HUDEP-2 (cell line): Measurements from ENCODE around the gene NR2F2.

Source experiments
- DNase-seq, 76 experiments: peaks; one replicate each; lab custom pipeline; 2025; ENCODE audit not compliant: unreplicated experiment in 76 of 76; lab: John Stamatoyannopoulos, UW

The NR2F2 gene

DNA sequence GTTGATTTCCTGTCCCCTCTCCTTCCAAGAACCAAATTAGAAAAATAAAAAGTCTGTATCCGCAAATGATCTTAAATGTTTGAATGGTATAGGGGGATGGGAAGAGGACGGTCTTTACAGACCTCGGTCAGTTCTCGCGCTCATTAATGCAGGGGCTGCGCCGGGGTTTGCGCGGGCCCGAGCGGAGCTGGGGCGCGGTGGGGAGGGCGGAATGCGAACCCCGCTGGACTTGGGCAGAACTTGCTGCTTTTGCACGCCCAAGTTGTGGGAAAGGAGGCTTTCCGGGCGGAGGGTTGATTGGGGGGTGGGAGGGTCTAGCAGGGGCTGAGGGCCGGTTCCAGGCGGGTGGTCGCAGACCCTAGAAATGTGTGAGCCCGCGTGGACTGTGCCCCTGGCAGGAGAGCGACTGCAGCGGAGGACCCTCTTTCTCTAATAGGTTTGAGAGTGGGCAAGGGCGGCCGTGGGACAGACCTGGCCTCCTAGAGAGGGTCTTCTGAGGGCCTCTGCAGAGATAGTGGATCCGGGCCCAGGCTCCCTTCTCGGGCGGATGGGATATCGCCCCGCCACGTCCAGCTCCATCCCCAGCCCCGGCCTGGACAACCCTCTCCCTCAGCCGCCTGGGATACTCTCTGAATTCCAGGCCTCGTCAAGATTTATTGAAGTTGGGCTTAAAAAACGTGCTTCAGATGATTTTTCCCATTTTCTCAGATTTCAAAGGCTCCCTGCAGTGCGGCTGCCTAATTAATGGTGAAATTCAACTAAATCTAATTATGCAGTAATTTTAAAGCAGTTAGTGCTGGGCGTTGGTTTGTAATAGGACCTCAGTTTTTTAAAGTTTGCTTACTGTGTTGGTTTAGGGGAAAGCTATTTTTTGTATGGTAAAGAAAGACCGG is 11.3 kb downstream of the NR2F2 start:
- no peak for DNase-seq

DNA sequence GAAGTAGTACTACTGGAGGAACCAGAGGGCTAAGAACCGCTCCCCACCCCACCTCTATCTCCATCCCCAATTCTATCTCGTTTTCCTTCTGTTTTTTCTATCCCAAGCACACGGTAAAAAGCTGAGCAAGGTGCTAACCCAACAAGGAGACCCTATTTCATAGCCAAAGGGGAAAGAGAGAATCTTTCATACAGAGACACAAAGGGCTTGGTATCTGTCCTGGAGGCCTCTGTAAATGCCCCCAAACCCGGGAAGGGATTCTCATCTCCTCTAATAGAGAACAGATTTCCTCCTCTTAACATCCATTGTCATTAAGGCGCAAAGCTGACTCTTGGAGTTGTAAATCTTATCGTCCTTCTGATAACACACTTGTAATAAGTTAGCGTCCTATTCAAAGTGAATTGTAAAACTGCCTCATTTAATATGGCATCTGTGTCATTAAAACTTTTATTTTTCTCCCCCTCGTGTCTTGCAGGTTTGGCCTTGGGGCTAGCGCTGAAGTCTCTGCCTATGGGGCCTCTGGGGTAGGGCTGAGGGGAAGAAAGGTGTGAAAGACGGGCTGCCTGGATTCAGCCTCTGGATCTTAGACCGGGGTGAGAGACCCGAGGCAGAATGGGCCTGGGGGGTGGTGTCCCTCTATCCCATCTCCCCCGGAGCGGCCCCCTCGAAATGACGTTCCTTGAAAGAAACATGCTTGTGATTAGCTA is 12.1 kb downstream of the NR2F2 start:
- DNase-seq: no peak

DNA sequence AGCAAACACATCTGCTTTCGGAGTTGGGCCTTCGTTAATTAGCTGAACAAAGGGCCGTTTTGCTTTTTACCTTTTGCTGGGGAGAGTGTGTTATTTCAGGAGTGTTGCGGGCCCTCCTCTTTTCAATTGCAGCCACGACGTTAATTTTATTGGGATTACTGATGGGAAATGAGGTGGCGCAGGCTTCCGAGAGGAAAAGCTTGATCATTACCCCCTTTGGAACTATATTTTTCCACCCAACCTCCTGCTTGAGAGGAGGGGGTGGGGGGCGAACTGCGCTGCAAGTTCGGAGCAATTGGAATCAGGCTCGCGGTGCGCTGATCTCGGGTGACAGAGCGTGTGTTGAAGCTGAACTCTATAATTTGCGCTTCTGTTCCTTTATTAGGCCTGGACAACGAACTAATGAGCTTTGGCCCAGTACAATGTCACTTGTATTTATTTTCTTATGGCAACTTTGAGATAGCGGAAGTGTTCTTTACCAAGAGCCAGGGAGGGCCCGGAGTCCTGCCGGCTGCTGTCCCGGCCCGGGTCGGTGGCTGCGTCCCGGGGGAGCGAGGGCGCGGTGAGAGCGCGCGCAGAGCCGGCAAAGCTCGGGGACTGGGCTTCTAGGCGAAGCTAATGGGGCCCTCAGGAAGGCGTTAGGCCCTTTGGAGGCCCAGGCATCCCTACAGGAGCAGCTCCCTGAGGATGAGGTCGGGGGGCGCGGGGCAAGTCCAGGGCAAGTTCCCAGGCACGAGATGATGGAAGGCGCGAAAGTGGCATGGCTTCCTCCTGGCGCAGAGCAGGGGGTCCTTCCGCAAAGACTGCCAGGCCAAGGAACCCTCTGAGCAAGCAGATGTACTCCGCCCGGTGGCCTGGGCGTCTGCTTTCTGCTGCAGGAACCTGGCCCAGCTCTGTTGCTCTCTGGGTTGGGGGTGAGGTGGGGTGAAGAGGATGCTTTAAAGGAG is 12.9 kb downstream of the NR2F2 start:
- DNase-seq: no peak

DNA sequence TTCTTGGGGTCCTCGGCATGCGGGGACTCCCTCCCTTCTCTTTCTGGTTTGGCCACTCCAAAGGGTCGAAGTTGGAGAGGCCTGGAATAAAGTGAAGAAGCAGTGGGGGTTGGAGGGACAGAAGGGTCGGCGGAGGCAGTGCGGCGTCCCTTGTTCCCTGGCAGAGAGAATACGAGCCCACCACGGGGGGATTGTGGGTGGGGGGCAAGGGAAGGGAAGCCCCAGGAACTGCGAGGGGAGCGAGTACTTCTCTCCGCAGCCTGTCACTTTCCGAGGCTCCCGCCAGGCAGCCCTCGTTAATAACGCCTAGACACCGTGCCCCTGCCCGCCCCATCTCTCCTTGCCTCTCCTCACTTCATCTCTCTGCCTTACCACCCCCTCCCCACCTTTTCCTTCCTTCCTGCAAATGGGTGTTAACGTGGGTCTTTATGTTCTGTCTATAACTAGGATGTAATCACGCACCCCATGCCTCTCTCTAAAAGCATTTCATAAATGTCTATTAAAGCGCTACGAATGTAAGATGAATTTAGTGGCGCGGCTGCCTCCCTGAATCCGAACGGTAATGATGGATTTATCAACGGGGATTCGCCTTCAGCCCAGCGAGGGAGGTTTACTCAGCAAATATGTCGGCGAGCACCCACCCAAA is 13.7 kb downstream of the NR2F2 start:
- DNase-seq: no peak

DNA sequence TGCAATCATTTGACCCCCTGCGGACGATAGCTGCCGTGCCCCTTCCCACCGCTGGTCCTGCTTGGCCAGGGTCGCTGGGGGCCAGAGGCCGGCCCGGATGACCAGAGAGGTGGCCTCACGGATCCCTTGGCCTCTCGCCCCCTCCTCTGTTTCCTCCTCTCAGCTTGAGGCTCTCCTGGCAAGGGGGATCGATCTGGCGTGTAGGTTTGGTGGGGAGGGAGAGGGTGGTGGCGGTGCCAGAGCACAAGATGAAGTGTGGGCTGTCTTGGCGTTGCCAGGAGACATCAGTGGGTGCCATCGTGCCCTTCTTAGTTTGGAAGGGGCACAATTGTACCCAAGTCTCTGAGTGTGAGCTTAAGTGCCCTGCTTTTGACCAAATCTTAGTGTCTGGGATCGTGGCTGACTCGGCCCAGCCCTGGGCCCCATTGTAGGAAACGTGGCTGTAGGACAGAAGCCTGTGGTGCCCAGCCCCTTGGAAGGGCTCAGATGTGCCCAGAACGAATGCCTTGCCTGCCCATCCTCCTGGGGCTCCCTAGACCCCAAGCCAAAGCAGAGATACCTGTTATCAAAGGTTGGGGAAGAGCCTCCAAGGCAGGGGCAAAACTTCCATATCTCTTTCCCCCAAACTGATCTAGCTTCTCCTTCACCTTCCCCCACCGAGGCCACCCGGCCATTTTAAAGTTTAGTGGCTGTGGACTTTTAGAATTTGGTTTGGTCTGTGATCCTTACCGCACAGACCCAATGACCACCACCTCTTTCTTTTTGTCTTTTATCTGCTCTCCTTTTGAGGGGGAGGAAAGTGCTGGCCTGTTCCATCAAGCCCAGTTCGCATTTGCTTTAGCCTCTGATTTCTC is 14.4 kb downstream of the NR2F2 start:
- DNase-seq: no peak

DNA sequence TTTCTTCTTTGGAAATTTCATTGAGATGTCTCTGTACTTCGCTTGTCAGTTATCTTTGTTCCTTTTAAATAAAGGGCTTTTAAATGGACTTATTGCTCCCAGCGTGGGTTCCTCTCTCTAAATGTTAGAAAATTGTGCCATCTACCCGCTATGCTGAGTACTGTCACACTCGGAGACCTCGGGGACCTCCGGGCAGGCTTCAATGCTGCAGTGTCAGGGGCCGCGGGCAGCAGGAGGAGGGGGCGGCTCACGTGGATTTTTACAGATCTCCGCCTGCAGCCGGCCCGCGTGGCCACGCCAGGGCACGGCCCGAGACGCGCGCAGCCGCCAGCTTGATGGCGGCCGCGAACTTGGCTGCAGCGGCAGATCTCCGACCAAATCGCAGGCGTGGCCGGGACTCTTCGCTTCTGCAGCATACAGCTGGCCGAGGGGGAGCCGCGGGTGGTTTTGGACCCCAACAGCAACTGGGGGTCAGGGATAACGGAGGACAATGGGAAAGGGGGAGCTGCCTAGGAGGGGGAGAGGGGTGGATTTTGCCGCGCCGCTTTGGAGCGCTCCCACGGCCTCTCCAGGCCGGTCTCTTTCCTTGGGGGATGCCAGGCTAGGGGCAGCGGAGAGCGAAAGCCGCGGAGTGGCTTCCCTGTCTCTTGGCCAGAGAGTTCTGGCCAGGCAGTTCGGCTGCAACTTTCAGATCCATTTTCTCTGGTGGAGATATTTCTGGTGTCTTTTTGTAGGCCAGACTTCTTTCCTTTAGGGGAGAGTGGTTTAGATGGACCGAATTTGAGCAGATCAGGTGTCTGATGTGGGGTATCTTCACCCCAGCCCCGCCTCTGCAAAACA is 15.3 kb downstream of the NR2F2 start:
- DNase-seq: peak in 8 of 76 experiments; percentile 0 to 20 (median 7)

DNA sequence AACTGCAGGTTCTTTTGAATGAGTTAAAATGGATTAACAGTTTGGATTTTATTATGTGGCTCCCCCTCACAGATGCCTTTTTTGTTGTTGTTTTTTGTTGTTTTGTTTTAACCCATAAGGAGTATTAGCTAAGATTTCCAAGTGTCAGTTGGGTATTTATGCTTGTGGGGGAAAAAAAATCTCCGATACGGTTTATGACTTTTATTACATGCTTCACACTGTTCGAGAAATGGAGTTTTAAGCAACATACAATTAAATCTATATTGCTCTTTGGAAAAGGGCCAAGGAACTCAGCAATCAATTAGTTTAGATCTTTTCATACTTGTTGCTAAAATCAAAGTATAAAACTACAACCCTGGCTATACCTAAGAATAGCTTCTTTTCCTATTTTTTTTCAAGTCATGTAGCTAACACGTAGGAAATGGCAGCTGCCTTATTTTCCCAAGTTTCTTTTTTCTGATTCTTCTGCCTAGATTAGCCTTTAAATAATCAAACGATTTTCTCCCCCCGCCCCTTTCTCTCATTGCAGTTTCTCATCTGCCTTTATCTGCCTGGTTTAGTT is 16.0 kb downstream of the NR2F2 start:
- DNase-seq: no peak

DNA sequence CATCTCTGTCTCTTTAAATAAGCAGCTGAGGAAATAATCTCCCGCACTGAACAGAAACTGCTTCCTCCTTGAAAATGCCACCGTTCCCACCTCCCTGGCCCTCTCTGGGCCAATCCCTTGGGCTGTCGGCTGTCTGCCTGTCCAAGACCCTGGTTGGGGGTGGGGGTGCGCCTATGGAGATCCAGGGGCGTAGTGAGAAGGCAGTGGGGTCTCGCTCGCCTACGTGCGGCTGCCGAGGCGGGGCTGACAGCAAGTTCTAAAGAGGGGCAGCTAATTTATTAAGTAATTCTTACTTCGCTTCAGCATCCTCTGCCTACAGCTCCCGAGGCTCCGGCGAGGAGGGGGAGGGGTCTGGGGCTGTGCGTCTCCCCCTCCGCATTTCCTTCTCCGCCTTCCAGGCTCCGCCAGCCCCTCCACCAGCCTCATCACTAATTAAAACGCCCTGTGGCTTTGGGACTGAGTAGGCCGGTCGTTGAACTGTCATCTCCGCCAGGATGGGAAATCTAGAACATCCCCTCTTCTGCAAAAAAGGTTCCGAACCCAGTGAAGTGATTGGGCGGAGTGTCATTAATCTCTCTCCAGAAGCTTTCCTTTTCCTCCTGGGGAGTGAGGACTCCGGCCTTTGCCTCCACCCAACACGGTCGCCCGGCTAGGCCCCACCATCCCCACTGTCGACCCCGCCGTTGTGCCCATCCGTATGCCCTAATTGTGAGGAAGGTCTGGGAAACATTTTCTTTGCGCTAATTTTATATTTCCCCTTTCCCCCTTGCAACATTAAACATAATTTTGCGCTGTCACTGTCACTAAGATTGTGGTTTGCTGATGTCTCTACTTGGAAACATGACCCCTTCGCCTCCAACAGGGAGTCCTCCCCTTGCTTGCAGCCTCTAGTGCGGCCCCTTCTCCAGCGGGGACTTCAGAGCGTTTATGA is 16.9 kb downstream of the NR2F2 start:
- no peak for DNase-seq

DNA sequence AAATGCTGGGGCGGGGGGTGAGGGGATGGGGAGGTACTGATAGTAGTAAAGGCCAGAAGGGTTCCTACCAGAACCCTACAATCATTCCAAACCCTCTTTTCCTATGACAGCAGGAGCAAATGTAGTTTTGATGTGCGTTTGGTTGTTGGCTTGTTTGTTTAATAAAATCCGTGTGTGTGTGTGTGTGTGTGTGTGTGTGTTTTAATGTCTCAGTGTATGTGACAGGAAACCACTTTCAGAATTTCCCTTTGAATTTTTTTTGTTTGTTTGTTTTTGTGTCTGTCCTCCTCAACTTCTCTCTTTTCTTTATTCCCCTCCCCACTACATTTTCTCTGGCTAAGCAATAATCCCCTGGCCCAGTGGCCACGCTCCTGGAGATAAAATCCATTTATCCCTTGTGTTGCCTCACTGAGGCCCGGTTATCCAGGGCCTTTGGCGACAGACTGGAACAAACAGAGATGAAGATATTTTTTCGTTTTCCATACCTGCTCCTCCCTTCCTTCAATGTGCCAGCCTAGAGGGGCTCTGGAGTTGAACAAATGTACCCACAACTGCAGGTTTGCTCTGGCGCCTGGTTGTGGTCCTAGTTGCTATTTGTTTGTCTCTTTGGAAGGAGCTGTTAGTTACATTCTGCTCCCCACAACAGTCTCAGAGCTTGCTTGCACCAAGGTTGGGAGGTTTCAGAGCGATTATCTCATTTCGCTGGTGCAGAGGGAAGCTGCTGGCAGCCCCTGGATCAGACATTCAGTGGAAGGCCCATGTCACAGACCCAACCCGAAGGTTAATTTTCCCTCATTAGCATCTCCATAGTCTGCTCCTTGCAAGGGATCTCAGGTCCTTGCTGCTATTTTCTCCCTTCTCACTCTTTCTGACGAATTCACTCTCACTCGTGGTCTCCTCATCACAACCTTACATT is 17.9 kb downstream of the NR2F2 start:
- DNase-seq: no peak

DNA sequence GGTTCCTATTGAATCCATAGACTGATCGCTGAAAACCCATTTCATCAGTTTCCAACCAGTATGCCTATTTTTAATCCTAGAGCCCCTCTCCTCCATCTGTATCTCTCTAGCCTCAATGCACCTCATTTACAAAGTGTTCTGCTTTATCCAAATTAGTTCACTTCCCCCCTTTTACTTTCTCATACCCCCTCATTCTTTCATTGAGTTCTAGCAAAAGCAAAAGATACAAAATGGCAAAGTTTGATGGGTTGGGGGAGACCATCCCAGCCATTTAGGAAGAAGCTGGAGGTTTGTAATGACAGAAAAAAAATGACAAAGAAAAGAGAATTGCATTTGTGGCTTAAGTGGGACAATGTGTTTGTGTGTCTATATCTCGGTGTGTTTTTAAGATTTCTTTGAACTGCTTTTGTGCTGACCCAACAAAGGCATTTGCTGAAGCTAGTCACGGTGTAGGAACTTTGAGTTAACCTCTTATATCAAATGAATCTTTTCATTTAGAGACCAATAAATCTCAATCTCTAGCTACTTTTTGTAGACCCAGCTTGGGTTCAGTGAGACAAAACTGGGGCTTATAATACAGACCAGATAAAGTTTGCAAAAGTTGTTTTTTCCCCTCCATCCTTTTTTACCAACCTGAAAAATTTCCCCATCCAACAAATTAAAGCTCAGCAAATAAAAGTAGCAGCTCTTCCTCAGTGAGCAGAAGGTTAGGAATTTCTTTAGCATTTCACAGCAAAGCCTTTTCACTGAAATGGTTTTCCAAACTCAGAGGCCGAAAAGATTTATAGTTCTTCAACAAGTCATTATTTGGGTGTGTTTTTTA is 18.7 kb downstream of the NR2F2 start:
- no peak for DNase-seq

DNA sequence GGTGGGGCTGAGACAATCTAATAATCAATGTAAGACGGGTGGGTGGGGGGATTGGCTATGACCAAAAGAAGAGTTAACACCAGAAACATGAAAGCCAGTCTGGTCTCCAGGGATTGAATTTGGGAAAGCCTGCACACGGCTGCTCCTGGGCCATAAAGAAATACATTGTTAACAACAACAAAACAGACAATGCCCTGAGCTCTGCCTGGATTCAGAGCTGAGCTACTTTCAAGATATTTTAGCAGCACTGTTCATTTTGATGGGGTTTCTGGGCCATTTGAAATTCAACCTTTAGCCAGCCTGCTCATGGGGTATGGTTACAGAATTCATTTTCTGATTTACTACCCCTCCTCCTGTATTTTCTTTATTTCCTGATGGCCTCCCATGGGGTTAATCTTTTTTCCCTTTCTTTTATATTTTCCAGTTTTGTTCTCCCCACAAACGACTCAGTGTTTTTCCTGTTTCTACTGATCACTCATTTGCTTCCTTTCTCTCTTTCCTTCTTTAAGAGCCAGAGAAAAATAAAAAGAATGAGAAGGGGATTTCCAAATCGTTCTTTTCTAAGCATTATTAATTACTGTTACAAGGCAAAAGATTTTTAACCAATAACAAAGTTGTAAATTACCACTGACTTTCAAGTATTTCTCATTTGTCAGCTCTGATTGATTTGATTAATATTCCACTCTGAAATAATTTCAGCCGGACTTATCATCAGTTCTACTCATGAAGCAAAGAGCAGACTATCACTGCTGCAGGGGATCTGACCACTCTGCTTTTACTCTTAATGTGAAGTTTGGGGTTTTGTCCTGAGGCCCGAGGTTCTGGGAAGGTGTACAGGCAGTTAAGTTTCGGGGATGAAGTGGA is 19.6 kb downstream of the NR2F2 start:
- no peak for DNase-seq

DNA sequence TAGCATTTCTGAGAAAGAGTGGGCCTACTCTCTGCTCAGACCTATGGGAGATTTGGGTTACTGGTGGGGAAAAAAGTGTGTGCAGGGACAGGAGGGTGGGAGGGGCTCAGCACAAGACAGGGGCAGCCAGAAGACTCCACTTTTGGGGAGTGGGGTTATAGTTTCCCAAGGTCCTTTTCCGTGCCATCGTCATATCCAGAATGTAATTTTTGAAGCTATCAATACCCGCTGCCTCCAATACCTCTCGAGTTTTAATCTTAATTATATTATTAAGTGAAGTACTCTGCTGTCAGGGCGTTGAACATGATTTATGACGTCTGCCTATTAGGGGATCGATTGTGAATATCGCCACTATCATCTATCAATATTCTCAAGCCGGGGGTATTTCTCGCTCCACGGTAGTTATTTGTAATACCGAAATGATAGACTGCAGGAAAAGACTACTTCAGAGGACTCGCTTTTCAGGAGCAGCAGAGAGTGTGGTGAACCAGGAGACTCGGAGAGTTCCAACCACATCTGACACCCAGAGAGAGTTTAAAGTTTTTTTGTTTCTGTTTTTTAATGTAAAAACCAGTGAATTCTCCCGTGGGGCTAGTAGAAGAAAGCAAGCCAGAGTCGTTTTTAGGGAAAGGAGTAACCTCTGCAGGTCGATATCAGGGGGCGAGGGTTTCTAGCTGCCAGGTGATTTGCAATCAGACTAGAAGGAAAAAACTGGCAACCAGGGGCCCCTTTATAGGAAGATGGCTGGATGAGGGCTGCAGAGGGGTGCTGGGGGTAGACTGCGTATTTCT is 20.6 kb downstream of the NR2F2 start:
- no peak for DNase-seq

DNA sequence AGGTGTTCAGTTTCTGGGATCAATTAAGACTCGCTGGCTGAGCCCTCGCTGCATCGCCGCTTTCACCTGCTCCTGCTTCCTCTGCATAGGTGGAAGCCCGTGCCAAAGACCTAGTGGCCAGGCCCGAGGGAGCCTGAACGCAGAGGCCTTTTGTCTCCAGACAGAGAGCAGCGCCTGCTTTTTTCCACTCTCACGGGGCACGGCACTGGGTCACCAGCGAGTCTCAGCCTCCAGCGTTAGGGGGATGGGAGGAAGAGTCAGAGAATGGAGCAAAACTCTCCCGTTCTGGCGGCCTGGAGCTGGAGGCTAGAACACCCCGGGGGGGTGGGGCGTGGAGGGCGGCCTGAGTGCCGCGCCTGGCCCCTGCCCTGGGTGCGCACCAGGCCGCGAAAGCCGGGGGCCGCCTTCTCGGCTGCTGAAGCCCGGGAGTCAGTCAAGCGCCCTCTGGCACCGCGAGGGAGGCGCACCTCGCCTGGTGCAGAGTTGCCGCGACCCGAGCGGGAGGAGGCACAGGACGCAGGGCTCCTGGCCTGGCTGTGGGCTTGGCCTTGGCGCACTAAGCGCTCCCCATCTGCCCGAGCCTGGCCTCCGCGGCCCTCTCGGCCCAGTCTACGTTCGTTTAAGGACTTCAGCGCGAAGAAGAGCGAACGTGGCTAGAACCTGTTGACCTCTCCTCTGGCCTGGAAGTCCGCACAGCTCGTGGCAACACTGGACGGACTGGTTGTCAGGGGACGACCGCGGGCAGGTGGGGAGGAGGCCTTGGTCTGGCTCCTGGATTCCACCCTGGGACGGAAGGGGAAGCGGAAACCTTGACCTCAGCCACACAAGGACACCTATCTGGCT is 21.5 kb downstream of the NR2F2 start:
- DNase-seq: no peak
